Limb (tissue), 2 donors: ENCODE measurements around the gene SLC4A7.

ENCODE experiments used
- DNase-seq, 2 donors: peaks; one replicate each; pipeline ENCODE4 v3.0.0-alpha.2; 2016; ENCODE audit errors: extremely low spot score in 2 of 2

Gene SLC4A7

GRCh38 chr3:27325419-27325818 lies 158.8 kb downstream of the SLC4A7 start:
- no peak for DNase-seq

GRCh38 chr3:27324686-27325085 lies 159.5 kb downstream of the SLC4A7 start:
- no peak for DNase-seq

- DNase-seq = no peak
Observed at GRCh38 chr3:27323087-27323570, 161.1 kb downstream of the SLC4A7 start.
